ENCODE results near the gene YPEL2. TPM values are rescaled to one million over a fixed set of nuclear protein-coding genes. Genes with fewer than 3 reads are reported as not detected.
A peak's percentile ranks its signal among the peaks of the same experiment; 100 is the strongest.

Gene YPEL2
- total RNA-seq, 6 experiments from 2014 or later, result 2.9 to 8.8 (median 4.6) TPM

DNA sequence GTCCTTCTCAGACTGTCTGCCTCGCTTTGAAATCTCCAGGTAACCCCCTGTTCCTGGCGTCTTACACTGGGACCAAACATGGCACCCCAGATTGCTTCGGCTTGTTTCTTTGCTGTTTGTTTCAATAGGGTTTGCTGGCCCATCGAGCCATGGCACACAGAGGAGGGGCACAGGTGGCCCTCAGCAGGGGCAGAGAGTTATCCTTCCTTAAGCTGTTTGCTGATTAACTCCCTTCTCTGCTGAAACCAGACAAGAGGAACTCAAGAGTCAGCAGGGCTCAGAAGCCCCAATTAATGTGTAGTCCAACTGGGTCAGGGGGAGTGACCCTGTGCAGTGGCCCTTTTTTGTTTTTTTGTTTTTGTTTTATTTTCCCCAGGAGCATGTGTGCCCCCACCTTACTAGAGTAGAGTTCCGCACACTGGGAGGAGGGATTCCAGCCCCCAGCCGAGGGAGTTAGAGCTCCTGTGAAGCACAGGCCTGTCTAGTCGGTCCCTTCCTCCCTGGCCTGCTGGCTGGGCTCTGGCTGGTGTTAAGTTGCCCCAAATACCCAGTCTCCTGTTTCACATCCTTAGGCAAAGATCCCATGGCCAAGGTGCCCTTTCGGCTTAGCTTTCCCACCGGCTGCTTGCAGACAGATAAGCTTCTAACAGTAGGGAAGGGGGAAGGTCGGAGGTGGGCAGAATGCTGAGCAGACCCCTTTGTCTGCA, 39.3 kb downstream of the YPEL2 start:
- Mint-ChIP-seq H3K27ac (0 out of 2 replicates have a peak overlapping the region, but pooled peaks have one; percentile 78), H3K4me1 (ENCODE audit: low read depth) (peaks cover 86% of the 10 kb centered on the region), H3K4me3 (no peak overlapping the region), H3K27me3 (ENCODE audit: insufficient read depth) (no peaks in the 10 kb centered on the region), H3K9me3 (no peaks in the 10 kb centered on the region), H3K36me3 (ENCODE audit: low read depth) (peaks cover 7% of the 10 kb centered on the region; the same call in 1 of the 2 replicates)
- TF ChIP-seq, protein P1, sequence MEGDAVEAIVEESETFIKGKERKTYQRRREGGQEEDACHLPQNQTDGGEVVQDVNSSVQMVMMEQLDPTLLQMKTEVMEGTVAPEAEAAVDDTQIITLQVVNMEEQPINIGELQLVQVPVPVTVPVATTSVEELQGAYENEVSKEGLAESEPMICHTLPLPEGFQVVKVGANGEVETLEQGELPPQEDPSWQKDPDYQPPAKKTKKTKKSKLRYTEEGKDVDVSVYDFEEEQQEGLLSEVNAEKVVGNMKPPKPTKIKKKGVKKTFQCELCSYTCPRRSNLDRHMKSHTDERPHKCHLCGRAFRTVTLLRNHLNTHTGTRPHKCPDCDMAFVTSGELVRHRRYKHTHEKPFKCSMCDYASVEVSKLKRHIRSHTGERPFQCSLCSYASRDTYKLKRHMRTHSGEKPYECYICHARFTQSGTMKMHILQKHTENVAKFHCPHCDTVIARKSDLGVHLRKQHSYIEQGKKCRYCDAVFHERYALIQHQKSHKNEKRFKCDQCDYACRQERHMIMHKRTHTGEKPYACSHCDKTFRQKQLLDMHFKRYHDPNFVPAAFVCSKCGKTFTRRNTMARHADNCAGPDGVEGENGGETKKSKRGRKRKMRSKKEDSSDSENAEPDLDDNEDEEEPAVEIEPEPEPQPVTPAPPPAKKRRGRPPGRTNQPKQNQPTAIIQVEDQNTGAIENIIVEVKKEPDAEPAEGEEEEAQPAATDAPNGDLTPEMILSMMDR (IDR thresholded peaks at IDR 0.05), result no peak
- no peak for DNase-seq

- H3K4me1 Mint-ChIP-seq (ENCODE audit: low read depth), result peaks cover 89% of the 10 kb centered on the region
- H3K27ac Mint-ChIP-seq, result peak overlapping the region; percentile 78
- TF ChIP-seq, protein P1 (IDR thresholded peaks at IDR 0.05), result no peak
- no peaks in the 10 kb centered on the region for H3K27me3 Mint-ChIP-seq (ENCODE audit: insufficient read depth)
- H3K4me3 Mint-ChIP-seq, result peak overlapping the region; percentile 18
- H3K9me3 Mint-ChIP-seq, result no peaks in the 10 kb centered on the region
- peaks cover 7% of the 10 kb centered on the region; the same call in 1 of the 2 replicates for H3K36me3 Mint-ChIP-seq (ENCODE audit: low read depth)
- no peak for DNase-seq
Observed at GRCh38 chr17:59371416-59372100, 40.1 kb downstream of the YPEL2 start.

DNA sequence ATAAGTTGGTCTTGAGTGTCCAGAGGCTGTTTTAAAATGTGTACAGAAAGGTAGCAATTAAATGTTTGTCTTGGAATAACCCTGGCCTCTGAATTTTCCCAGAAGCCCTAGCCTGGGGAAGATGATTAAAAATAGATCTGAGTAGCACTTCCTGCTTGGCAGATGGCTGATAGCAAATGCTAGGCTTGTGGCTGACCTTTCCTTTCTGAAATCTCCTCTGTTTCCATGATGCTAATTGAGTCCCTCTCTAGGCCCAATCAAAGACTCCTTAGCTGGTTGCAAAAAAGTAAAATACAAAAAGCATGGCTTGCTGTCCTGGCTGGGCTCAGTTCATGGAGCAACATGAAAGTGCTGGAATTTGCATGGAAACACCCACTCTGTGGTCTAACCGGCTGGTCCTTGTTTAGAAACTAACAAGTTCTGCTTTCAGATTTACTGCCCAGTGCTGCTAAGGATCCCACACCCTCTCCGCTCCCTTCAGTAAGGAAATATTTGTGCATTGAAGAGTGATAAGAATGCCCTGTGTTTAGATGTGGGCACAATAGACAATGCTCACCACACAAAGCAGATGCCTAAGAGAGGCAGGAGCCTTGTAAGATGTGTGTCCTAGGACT, 40.8 kb downstream of the YPEL2 start:
- Mint-ChIP-seq H3K27me3 (ENCODE audit: insufficient read depth) (no peaks in the 10 kb centered on the region), H3K4me3 (peak overlapping the region; percentile 18), H3K27ac (peak overlapping the region; percentile 78), H3K9me3 (no peaks in the 10 kb centered on the region), H3K4me1 (ENCODE audit: low read depth) (peaks cover 85% of the 10 kb centered on the region), H3K36me3 (ENCODE audit: low read depth) (peaks cover 7% of the 10 kb centered on the region; the same call in 1 of the 2 replicates)
- DNase-seq, result peak; percentile 41
- TF ChIP-seq, protein P1 (IDR thresholded peaks at IDR 0.05), result no peak

DNA sequence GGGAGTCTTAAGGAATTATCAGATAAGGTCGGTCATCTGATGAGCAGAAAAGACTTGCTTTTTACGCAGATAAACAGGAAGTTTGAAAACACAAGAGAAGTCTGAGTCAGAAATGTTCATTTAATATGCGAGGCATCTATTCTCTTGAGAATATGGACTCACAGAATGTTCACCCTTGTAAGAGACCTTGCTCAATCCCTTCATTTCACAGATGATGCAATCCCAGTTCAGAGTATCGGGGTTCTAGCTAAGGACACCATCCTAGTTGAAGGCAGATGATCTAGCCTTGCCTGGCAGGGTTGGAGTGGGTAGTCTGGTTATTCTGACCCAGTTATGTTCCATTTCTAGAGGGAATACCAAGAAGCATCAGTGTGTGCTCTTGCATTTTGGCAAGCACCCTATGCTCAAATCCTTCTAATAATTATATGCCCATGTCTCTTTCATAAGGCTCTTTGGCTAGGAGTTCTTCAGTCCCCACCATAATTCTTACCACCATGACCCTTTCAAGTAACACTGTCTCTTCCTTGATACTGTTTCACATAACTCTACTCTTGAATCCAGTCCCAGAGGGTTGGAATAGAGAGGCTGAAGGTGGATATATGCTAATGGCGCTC, 42.5 kb downstream of the YPEL2 start:
- Mint-ChIP-seq H3K4me1 (ENCODE audit: low read depth) (peaks cover 85% of the 10 kb centered on the region), H3K4me3 (no peak overlapping the region), H3K27ac (peak overlapping the region; percentile 78), H3K27me3 (ENCODE audit: insufficient read depth) (no peaks in the 10 kb centered on the region), H3K9me3 (no peaks in the 10 kb centered on the region), H3K36me3 (ENCODE audit: low read depth) (peaks cover 10% of the 10 kb centered on the region; the same call in 1 of the 2 replicates)
- peak; percentile 58 for DNase-seq
- TF ChIP-seq, protein P1 (IDR thresholded peaks at IDR 0.05), result no peak

DNA sequence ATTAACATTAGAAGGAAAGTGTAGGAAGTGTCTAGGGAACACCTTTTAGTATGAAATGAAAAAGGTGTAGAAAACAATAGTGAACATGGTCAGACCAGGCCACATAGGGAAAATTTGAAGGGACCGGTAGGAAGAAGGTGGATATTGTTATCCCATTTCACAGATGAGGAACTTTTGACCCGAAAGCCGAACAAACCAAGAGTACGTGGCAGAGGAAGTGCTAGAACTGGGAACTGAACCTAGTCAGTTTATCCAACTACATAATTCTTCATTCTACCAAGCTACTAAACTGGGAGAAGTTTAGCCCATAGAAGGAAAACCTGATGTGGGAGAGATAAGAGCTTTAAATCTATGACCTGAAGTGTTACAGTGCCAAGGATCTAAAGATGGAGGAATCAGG, 43.2 kb downstream of the YPEL2 start:
- Mint-ChIP-seq H3K4me1 (ENCODE audit: low read depth) (peaks cover 87% of the 10 kb centered on the region), H3K9me3 (no peaks in the 10 kb centered on the region), H3K27me3 (ENCODE audit: insufficient read depth) (no peaks in the 10 kb centered on the region), H3K27ac (peak overlapping the region; percentile 78), H3K4me3 (no peak overlapping the region), H3K36me3 (ENCODE audit: low read depth) (peaks cover 10% of the 10 kb centered on the region; the same call in 1 of the 2 replicates)
- TF ChIP-seq, protein P1 (IDR thresholded peaks at IDR 0.05), result no peak
- DNase-seq, result no peak

All from HFFc6 (cell line).